Nephron progenitor cell (in vitro differentiated cells): ENCODE results near the gene ZNF37A.

Experiments
- DNase-seq: peaks from one replicate; pipeline ENCODE4 v3.0.0; 2021
- H3K27ac Mint-ChIP-seq: 2 replicates; pipeline ENCODE4 v1.8.0; 2021; ENCODE audit warnings: mild to moderate bottlenecking, moderate library complexity, mixed read lengths
- H3K27me3 Mint-ChIP-seq: 2 replicates; pipeline ENCODE4 v1.8.0; 2021; ENCODE audit warnings: mild to moderate bottlenecking, low read depth, mixed read lengths; ENCODE audit not compliant: poor library complexity
- H3K36me3 Mint-ChIP-seq: 2 replicates; pipeline ENCODE4 v1.8.0; 2021; ENCODE audit warnings: low read depth, mixed read lengths
- H3K4me1 Mint-ChIP-seq: 2 replicates; pipeline ENCODE4 v1.8.0; 2021; ENCODE audit warnings: mixed read lengths
- H3K4me3 Mint-ChIP-seq: 2 replicates; pipeline ENCODE4 v1.8.0; 2021; ENCODE audit warnings: mild to moderate bottlenecking, moderate library complexity, mixed read lengths
- H3K9me3 Mint-ChIP-seq: 2 replicates; pipeline ENCODE4 v1.8.0; 2021; ENCODE audit warnings: mild to moderate bottlenecking, moderate library complexity, mixed read lengths
- CTCF ChIP-seq: fragments of 200-600 bp; sonication (generic); IDR thresholded peaks from 2 replicates; pipeline ENCODE4 v1.5.0; 2021; ENCODE audit warnings: antibody characterized with exemption

The ZNF37A gene

GRCh38 chr10:38102880-38103279, 8.7 kb downstream of the ZNF37A start:
- no peaks in the 10 kb centered on the region for H3K4me1 Mint-ChIP-seq
- no peaks in the 10 kb centered on the region for H3K27me3 Mint-ChIP-seq
- peaks cover 99% of the 10 kb centered on the region for H3K36me3 Mint-ChIP-seq
- no peak for DNase-seq
- no peak overlapping the region for H3K27ac Mint-ChIP-seq
- peaks cover 100% of the 10 kb centered on the region for H3K9me3 Mint-ChIP-seq
- TF ChIP-seq CTCF, result no peak
- H3K4me3 Mint-ChIP-seq, result no peak overlapping the region

GRCh38 chr10:38103756-38104155, 9.6 kb downstream of the ZNF37A start:
- no peak for TF ChIP-seq CTCF
- peaks cover 94% of the 10 kb centered on the region for H3K36me3 Mint-ChIP-seq
- no peaks in the 10 kb centered on the region for H3K4me1 Mint-ChIP-seq
- no peaks in the 10 kb centered on the region for H3K27me3 Mint-ChIP-seq
- no peak overlapping the region for H3K27ac Mint-ChIP-seq
- H3K9me3 Mint-ChIP-seq, result peaks cover 100% of the 10 kb centered on the region
- no peak overlapping the region for H3K4me3 Mint-ChIP-seq
- no peak for DNase-seq

- no peak overlapping the region for H3K27ac Mint-ChIP-seq
- no peak for DNase-seq
- peaks cover 96% of the 10 kb centered on the region for H3K9me3 Mint-ChIP-seq
- TF ChIP-seq CTCF, result no peak
- peaks cover 5% of the 10 kb centered on the region for H3K27me3 Mint-ChIP-seq
- no peak overlapping the region for H3K4me3 Mint-ChIP-seq
- H3K4me1 Mint-ChIP-seq, result no peaks in the 10 kb centered on the region
- peaks cover 61% of the 10 kb centered on the region for H3K36me3 Mint-ChIP-seq
These were observed 18.0 kb downstream of the ZNF37A start for GRCh38 chr10:38112159-38112558.

GRCh38 chr10:38118072-38118807, 24.1 kb downstream of the ZNF37A start:
- Mint-ChIP-seq H3K27me3 (peaks cover 9% of the 10 kb centered on the region), H3K9me3 (peaks cover 97% of the 10 kb centered on the region), H3K4me1 (no peaks in the 10 kb centered on the region)

GRCh38 chr10:38119038-38119437, 24.9 kb downstream of the ZNF37A start:
- no peak for TF ChIP-seq CTCF
- peaks cover 89% of the 10 kb centered on the region for H3K36me3 Mint-ChIP-seq
- H3K9me3 Mint-ChIP-seq, result peaks cover 98% of the 10 kb centered on the region
- no peak overlapping the region for H3K27ac Mint-ChIP-seq
- H3K4me3 Mint-ChIP-seq, result no peak overlapping the region
- H3K4me1 Mint-ChIP-seq, result no peaks in the 10 kb centered on the region
- peaks cover 9% of the 10 kb centered on the region for H3K27me3 Mint-ChIP-seq
- DNase-seq, result no peak

More at GRCh38 chr10:38118072-38118807, 24.1 kb downstream of the ZNF37A start:
- Mint-ChIP-seq H3K4me3 (no peak overlapping the region), H3K36me3 (peaks cover 90% of the 10 kb centered on the region), H3K27ac (no peak overlapping the region)
- no peak for DNase-seq
- no peak for TF ChIP-seq CTCF

- H3K36me3 Mint-ChIP-seq, result peaks cover 27% of the 10 kb centered on the region
- H3K27ac Mint-ChIP-seq, result no peak overlapping the region
- peaks cover 98% of the 10 kb centered on the region for H3K9me3 Mint-ChIP-seq
- H3K4me3 Mint-ChIP-seq, result no peak overlapping the region
- no peak for DNase-seq
- no peaks in the 10 kb centered on the region for H3K4me1 Mint-ChIP-seq
- TF ChIP-seq CTCF, result no peak
- no peaks in the 10 kb centered on the region for H3K27me3 Mint-ChIP-seq
These were observed 33.7 kb downstream of the ZNF37A start for GRCh38 chr10:38127812-38128211.
